Panc1 (cell line): ENCODE measurements around the gene CMIP.

ENCODE experiments used
- CTCF ChIP-seq: fragments of 450-650 bp; IDR thresholded peaks from 2 replicates; pipeline ENCODE4 v1.5.1; 2017; ENCODE audit warnings: mild to moderate bottlenecking
- REST ChIP-seq, 2 experiments: IDR thresholded peaks; 2 replicates each; pipeline ENCODE4 v1.6.1; 2011 to 2012; ENCODE audit warnings: low read depth in 2 of 2, control low read depth in 1 of 2, low read length in 1 of 2, mild to moderate bottlenecking in 1 of 2, moderate library complexity in 1 of 2; ENCODE audit not compliant: insufficient read depth in 1 of 2

- no peak for TF ChIP-seq REST (IDR thresholded peaks at IDR 0.05; ENCODE audit: insufficient read depth in 1 of 2, low read depth in 2 of 2, low read length in 1 of 2)
- no peak for TF ChIP-seq CTCF
Measured at GRCh38 chr16:81539009-81539758, 94.6 kb downstream of the CMIP start.
